Ishikawa (cell line): Measurements from ENCODE around the gene RGL3.

Experiments used
- CEBPB ChIP-seq: IDR thresholded peaks from 2 replicates; pipeline ENCODE4 v1.6.1; 2012
- CREB1 ChIP-seq: IDR thresholded peaks from 2 replicates; pipeline ENCODE4 v1.6.1; 2012; ENCODE audit warnings: low read depth
- EGR1 ChIP-seq: IDR thresholded peaks from 2 replicates; pipeline ENCODE4 v1.6.1; 2012
- EP300 ChIP-seq: IDR thresholded peaks from 2 replicates; pipeline ENCODE4 v1.6.1; 2012; ENCODE audit warnings: borderline replicate concordance
- FOXM1 ChIP-seq: IDR thresholded peaks from 2 replicates; pipeline ENCODE4 v1.6.1; 2012; ENCODE audit warnings: low read depth, borderline replicate concordance
- NFIC ChIP-seq: IDR thresholded peaks from 2 replicates; pipeline ENCODE4 v1.6.1; 2012
- REST ChIP-seq: IDR thresholded peaks from 2 replicates; pipeline ENCODE4 v1.6.1; 2012; ENCODE audit warnings: low read depth, mild to moderate bottlenecking
- TAF1 ChIP-seq: IDR thresholded peaks from 2 replicates; pipeline ENCODE4 v1.6.1; 2012; ENCODE audit warnings: low read depth, mild to moderate bottlenecking
- TCF12 ChIP-seq: IDR thresholded peaks from 2 replicates; pipeline ENCODE4 v1.6.1; 2012; ENCODE audit warnings: low read depth
- YY1 ChIP-seq: IDR thresholded peaks from 2 replicates; pipeline ENCODE4 v1.6.1; 2012; ENCODE audit warnings: low read depth
- ZBTB7A ChIP-seq: IDR thresholded peaks from 2 replicates; pipeline ENCODE4 v1.6.1; 2012; ENCODE audit warnings: low read depth

GRCh38 chr19:11425719-11426457 lies 6.8 kb upstream of the RGL3 start:
- TF ChIP-seq EGR1 (no peak), ZBTB7A (no peak), CEBPB (no peak), REST (no peak), CREB1 (no peak), EP300 (no peak), TAF1 (no peak), FOXM1 (no peak), TCF12 (no peak), NFIC (no peak), YY1 (no peak)
